HepG2 (cell line): ENCODE measurements around the gene HUNK. TPM values are rescaled to one million over a fixed set of nuclear protein-coding genes. Genes with fewer than 3 reads are reported as not detected.

Experiments
- ATAC-seq: fragments of 200-7000 bp; cut with Tn5 transposase; 3 replicates; pipeline ENCODE4 v1.9.1; 2020; ENCODE audit warnings: mild to moderate bottlenecking, moderate library complexity
- BruUV-seq: library from RNA; stranded (reverse); fragments of 400-500 nt; replicated peaks from 2 replicates; lab custom pipeline; 2021; lab: Mats Ljungman, UMichigan
- CTCF ChIA-PET: fragments of 300-600 bp; formaldehyde crosslinking; extraction: SDS; loops from one replicate; lab custom pipeline; 2021; ENCODE audit warnings: low total read pairs, inconsistent platforms, low intra/inter-chr PET ratio; lab: Yijun Ruan, JAX
- POLR2A ChIA-PET: fragments of 350-600 bp; sonication (Branson Sonifier 250); formaldehyde crosslinking; loops from one replicate; lab custom pipeline; 2020; ENCODE audit warnings: antibody characterized with exemption, inconsistent platforms; lab: Yijun Ruan, JAX
- DNase-seq: peaks from one replicate; pipeline ENCODE4 v3.0.0-alpha.2; 2015; ENCODE audit warnings: low spot score
- FAIRE-seq: peaks from 3 replicates; lab custom pipeline; 2011; peaks lifted over from hg19 to GRCh38; lab: Jason Lieb, UNC
- H2AFZ ChIP-seq: one replicate; pipeline ENCODE4 v1.6.1; 2011; ENCODE audit warnings: low read length, inconsistent platforms
- H3K27ac ChIP-seq: fragments of 300-600 bp; 3 replicates; pipeline ENCODE4 v1.8.0; 2011; ENCODE audit warnings: mixed run types, mild to moderate bottlenecking, mixed read lengths, low read length, inconsistent platforms; ENCODE audit not compliant: insufficient read depth; ENCODE audit errors: extremely low read length
- H3K27me3 ChIP-seq, 2 experiments: fragments of 200-600 bp in 1 of 2; 2 replicates in 1 of 2; 3 replicates in 1 of 2; pipeline versions ENCODE4 v1.6.0 to v1.8.0; 2011; ENCODE audit warnings: low read length in 2 of 2, mild to moderate bottlenecking in 2 of 2, moderate library complexity in 2 of 2, inconsistent platforms in 1 of 2; ENCODE audit not compliant: insufficient read depth in 2 of 2, control insufficient read depth in 1 of 2
- H3K36me3 ChIP-seq, 2 experiments: fragments of 200-600 bp in 1 of 2; replicated peaks in 1 of 2; 2 replicates in 1 of 2; 3 replicates in 1 of 2; pipeline versions ENCODE4 v1.5.1 to v1.8.0; 2011; ENCODE audit warnings: low read length in 2 of 2, inconsistent platforms in 1 of 2; ENCODE audit not compliant: insufficient read depth in 2 of 2, control insufficient read depth in 1 of 2
- H3K4me1 ChIP-seq: 2 replicates; pipeline ENCODE4 v1.5.1; 2012; ENCODE audit warnings: low read length, inconsistent platforms; ENCODE audit not compliant: insufficient read depth
- H3K4me2 ChIP-seq: 2 replicates; pipeline ENCODE4 v1.6.0; 2011; ENCODE audit warnings: low read depth, low read length, inconsistent platforms
- H3K4me3 ChIP-seq, 3 experiments: fragments of 200-600 bp in 1 of 3; sonication (generic), shearing (Covaris generic) in 1 of 3; replicated peaks in 1 of 3; 2 replicates each; pipeline ENCODE4 v1.5.1; 2011 to 2016; ENCODE audit warnings: low read length in 3 of 3, inconsistent platforms in 2 of 3, low read depth in 2 of 3, mild to moderate bottlenecking in 2 of 3, control low read depth in 1 of 3, mixed read lengths in 1 of 3; ENCODE audit not compliant: insufficient read depth in 1 of 3
- H3K79me2 ChIP-seq: one replicate; pipeline ENCODE4 v1.6.1; 2011; ENCODE audit warnings: low read length, inconsistent platforms; ENCODE audit not compliant: insufficient read depth
- H3K9ac ChIP-seq: 2 replicates; pipeline ENCODE4 v1.6.0; 2011; ENCODE audit warnings: mild to moderate bottlenecking, low read depth, low read length, inconsistent platforms; ENCODE audit not compliant: insufficient read depth
- H3K9me3 ChIP-seq: 2 replicates; pipeline ENCODE4 v1.5.1; 2012; ENCODE audit warnings: mild to moderate bottlenecking, low read length
- H4K20me1 ChIP-seq: 2 replicates; pipeline ENCODE4 v1.6.0; 2011; ENCODE audit warnings: inconsistent platforms, mild to moderate bottlenecking, low read length, moderate library complexity; ENCODE audit not compliant: insufficient read depth
- PITX1 ChIP-seq: sonication (generic); formaldehyde crosslinking; IDR thresholded peaks from 2 replicates; pipeline ENCODE4 v1.5.1; 2020; ENCODE audit warnings: mild to moderate bottlenecking, missing genetic modification reagents
- ZNF143 ChIP-seq: sonication (generic); formaldehyde crosslinking; IDR thresholded peaks from 2 replicates; pipeline ENCODE4 v1.4.0; 2020; ENCODE audit warnings: missing genetic modification reagents
- WGBS: methylation state at CpG from one replicate; pipeline ENCODE4 v1.1.6; 2017; ENCODE audit warnings: low lambda C conversion rate; 5-methylcytosine and 5-hydroxymethylcytosine counted together
- in situ Hi-C: cut with HindIII; loops from 2 replicates; pipeline ENCODE4 v1.10.0; 2017; ENCODE audit warnings: low pct_unique_long_range_greater_than_20kb; ENCODE audit not compliant: extremely low pct_ligation_motif_present
- intact Hi-C: fragments of 100-400 bp; cut with micrococcal nuclease; formaldehyde crosslinking; loops from one replicate; pipeline ENCODE4 v1.10.0; 2022; ENCODE audit not compliant: unreplicated experiment
- polyA plus RNA-seq, 8 experiments: library from polyadenylated mRNA; depleted of rRNA in 3 of 8; stranded (reverse) in 7 of 8; unstranded in 1 of 8; fragments of >200 nt; fragmentation: Illumina TruSeq in 4 of 8; extraction: Trizol in 4 of 8; gene quantifications; 2 replicates each; pipeline versions ENCODE4 v1.2.1 to v1.2.3, GENCODE V29; 2011 to 2016; ENCODE audit warnings: low read depth in 4 of 8, missing spikeins in 1 of 8, mixed read lengths in 1 of 8; ENCODE audit not compliant: insufficient read depth in 1 of 8
- total RNA-seq, 5 experiments: library from RNA; depleted of rRNA; stranded (reverse); fragments of >200 nt; fragmentation: Illumina TruSeq; extraction: Trizol; gene quantifications; 2 replicates each; pipeline ENCODE4 v1.2.3, GENCODE V29; 2016; ENCODE audit warnings: low read depth in 1 of 5
- TF ChIP-seq, protein P1 (sequence below): sonication (generic); formaldehyde crosslinking; IDR thresholded peaks from 2 replicates; pipeline ENCODE4 v1.8.1; 2023; ENCODE audit warnings: missing genetic modification reagents, inconsistent platforms, borderline replicate concordance
- TF ChIP-seq, protein P2 (sequence below): sonication (generic); formaldehyde crosslinking; IDR thresholded peaks from 2 replicates; pipeline ENCODE4 v1.4.0; 2020; ENCODE audit warnings: mild to moderate bottlenecking, missing genetic modification reagents
- TF ChIP-seq, protein P3 (sequence below): sonication (generic); formaldehyde crosslinking; IDR thresholded peaks from 2 replicates; pipeline ENCODE4 v1.4.0; 2020; ENCODE audit warnings: mild to moderate bottlenecking, missing genetic modification reagents

Gene HUNK
- total and polyA plus RNA-seq, 2 of the 13 experiments (the other 11 are each of a cell fraction or from before 2014, with no cell fraction given), result 1.8 to 1.9 TPM

DNA sequence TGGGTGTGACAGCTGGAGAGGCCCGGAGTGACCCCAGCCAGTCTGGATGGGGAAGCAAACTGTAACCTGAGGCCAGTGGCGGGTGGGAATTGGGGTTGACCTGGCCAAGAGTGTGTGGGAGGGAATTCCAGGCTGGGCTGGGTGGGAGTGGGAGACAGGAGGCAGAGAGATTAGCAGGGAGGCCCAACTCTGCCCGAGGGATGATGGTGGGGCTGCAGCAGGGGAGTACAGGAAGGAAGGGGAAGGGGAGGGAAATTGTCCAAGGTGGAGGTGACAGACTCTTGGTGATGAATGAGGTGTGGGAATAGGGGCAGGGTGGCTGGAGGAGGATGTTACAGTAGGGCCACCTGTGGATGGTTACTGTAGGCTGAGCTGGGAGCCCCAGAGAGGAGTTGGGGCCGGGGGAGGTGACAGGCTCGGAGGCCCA is 40.4 kb downstream of the HUNK start:
- ATAC-seq (no peak), DNase-seq (no peak), FAIRE-seq (no peak)
- no peak overlapping the region for H3K4me3 ChIP-seq
- peaks cover 78% of the 10 kb centered on the region for H3K4me1 ChIP-seq
- H4K20me1 ChIP-seq, result no peaks in the 10 kb centered on the region
- no peaks in the 10 kb centered on the region for H3K36me3 ChIP-seq
- no peaks in the 10 kb centered on the region for H3K9me3 ChIP-seq
- no peak overlapping the region for H3K4me2 ChIP-seq
- WGBS, result 85% methylated on average over 5 of the region's 5 CpGs
- no peak overlapping the region for H3K9ac ChIP-seq
- TF ChIP-seq, protein P1, sequence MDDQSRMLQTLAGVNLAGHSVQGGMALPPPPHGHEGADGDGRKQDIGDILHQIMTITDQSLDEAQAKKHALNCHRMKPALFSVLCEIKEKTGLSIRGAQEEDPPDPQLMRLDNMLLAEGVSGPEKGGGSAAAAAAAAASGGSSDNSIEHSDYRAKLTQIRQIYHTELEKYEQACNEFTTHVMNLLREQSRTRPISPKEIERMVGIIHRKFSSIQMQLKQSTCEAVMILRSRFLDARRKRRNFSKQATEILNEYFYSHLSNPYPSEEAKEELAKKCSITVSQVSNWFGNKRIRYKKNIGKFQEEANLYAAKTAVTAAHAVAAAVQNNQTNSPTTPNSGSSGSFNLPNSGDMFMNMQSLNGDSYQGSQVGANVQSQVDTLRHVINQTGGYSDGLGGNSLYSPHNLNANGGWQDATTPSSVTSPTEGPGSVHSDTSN, result no peak
- TF ChIP-seq, protein P2, sequence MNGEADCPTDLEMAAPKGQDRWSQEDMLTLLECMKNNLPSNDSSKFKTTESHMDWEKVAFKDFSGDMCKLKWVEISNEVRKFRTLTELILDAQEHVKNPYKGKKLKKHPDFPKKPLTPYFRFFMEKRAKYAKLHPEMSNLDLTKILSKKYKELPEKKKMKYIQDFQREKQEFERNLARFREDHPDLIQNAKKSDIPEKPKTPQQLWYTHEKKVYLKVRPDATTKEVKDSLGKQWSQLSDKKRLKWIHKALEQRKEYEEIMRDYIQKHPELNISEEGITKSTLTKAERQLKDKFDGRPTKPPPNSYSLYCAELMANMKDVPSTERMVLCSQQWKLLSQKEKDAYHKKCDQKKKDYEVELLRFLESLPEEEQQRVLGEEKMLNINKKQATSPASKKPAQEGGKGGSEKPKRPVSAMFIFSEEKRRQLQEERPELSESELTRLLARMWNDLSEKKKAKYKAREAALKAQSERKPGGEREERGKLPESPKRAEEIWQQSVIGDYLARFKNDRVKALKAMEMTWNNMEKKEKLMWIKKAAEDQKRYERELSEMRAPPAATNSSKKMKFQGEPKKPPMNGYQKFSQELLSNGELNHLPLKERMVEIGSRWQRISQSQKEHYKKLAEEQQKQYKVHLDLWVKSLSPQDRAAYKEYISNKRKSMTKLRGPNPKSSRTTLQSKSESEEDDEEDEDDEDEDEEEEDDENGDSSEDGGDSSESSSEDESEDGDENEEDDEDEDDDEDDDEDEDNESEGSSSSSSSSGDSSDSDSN (CRISPR knock-in tag), result no peak
- no peak for TF ChIP-seq PITX1 (CRISPR knock-in tag)
- no peak for TF ChIP-seq ZNF143 (CRISPR knock-in tag)
- TF ChIP-seq, protein P3, sequence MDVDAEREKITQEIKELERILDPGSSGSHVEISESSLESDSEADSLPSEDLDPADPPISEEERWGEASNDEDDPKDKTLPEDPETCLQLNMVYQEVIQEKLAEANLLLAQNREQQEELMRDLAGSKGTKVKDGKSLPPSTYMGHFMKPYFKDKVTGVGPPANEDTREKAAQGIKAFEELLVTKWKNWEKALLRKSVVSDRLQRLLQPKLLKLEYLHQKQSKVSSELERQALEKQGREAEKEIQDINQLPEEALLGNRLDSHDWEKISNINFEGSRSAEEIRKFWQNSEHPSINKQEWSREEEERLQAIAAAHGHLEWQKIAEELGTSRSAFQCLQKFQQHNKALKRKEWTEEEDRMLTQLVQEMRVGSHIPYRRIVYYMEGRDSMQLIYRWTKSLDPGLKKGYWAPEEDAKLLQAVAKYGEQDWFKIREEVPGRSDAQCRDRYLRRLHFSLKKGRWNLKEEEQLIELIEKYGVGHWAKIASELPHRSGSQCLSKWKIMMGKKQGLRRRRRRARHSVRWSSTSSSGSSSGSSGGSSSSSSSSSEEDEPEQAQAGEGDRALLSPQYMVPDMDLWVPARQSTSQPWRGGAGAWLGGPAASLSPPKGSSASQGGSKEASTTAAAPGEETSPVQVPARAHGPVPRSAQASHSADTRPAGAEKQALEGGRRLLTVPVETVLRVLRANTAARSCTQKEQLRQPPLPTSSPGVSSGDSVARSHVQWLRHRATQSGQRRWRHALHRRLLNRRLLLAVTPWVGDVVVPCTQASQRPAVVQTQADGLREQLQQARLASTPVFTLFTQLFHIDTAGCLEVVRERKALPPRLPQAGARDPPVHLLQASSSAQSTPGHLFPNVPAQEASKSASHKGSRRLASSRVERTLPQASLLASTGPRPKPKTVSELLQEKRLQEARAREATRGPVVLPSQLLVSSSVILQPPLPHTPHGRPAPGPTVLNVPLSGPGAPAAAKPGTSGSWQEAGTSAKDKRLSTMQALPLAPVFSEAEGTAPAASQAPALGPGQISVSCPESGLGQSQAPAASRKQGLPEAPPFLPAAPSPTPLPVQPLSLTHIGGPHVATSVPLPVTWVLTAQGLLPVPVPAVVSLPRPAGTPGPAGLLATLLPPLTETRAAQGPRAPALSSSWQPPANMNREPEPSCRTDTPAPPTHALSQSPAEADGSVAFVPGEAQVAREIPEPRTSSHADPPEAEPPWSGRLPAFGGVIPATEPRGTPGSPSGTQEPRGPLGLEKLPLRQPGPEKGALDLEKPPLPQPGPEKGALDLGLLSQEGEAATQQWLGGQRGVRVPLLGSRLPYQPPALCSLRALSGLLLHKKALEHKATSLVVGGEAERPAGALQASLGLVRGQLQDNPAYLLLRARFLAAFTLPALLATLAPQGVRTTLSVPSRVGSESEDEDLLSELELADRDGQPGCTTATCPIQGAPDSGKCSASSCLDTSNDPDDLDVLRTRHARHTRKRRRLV (CRISPR knock-in tag), result no peak
- peaks cover 11% of the 10 kb centered on the region for H3K79me2 ChIP-seq
- in situ Hi-C loops, result no loop called here
- CTCF ChIA-PET, result no interaction called here
- no TSS peak for BruUV-seq
- H3K27ac ChIP-seq, result no peak overlapping the region
- POLR2A ChIA-PET, result no interaction called here
- intact Hi-C loops, result no loop called here
- H2AFZ ChIP-seq, result no peak overlapping the region
- H3K27me3 ChIP-seq, result no peaks in the 10 kb centered on the region
